ENCODE data around the gene RBBP5.

The RBBP5 gene

GRCh38 chr1:205073511-205073910, 48.3 kb downstream of the RBBP5 start:
- no peak overlapping the region for H3K27ac ChIP-seq (ENCODE audit: low read depth, low read length)
- no peaks in the 10 kb centered on the region for H3K9me3 ChIP-seq (ENCODE audit: control insufficient read depth, insufficient read depth, low read length)
- H3K4me3 ChIP-seq (ENCODE audit: low read depth, low read length) = no peak overlapping the region
- no peaks in the 10 kb centered on the region for H3K27me3 ChIP-seq (ENCODE audit: control insufficient read depth, insufficient read depth, low read length)
- no peaks in the 10 kb centered on the region for H3K36me3 ChIP-seq (ENCODE audit: control insufficient read depth, insufficient read depth, low read length)
- no peak overlapping the region for H3K9ac ChIP-seq (ENCODE audit: low read depth, low read length)
- no peaks in the 10 kb centered on the region for H3K4me1 ChIP-seq (ENCODE audit: control insufficient read depth, insufficient read depth, low read length)

GRCh38 chr1:205072881-205073280, 48.9 kb downstream of the RBBP5 start:
- no peak overlapping the region for H3K27ac ChIP-seq (ENCODE audit: low read depth, low read length)
- no peaks in the 10 kb centered on the region for H3K36me3 ChIP-seq (ENCODE audit: control insufficient read depth, insufficient read depth, low read length)
- no peak overlapping the region for H3K9ac ChIP-seq (ENCODE audit: low read depth, low read length)
- no peaks in the 10 kb centered on the region for H3K4me1 ChIP-seq (ENCODE audit: control insufficient read depth, insufficient read depth, low read length)
- no peak overlapping the region for H3K4me3 ChIP-seq (ENCODE audit: low read depth, low read length)
- no peaks in the 10 kb centered on the region for H3K9me3 ChIP-seq (ENCODE audit: control insufficient read depth, insufficient read depth, low read length)
- no peaks in the 10 kb centered on the region for H3K27me3 ChIP-seq (ENCODE audit: control insufficient read depth, insufficient read depth, low read length)

GRCh38 chr1:205072286-205072685, 49.5 kb downstream of the RBBP5 start:
- no peaks in the 10 kb centered on the region for H3K36me3 ChIP-seq (ENCODE audit: control insufficient read depth, insufficient read depth, low read length)
- H3K4me3 ChIP-seq (ENCODE audit: low read depth, low read length) = no peak overlapping the region
- H3K9me3 ChIP-seq (ENCODE audit: control insufficient read depth, insufficient read depth, low read length) = no peaks in the 10 kb centered on the region
- H3K27ac ChIP-seq (ENCODE audit: low read depth, low read length) = no peak overlapping the region
- H3K4me1 ChIP-seq (ENCODE audit: control insufficient read depth, insufficient read depth, low read length) = no peaks in the 10 kb centered on the region
- no peaks in the 10 kb centered on the region for H3K27me3 ChIP-seq (ENCODE audit: control insufficient read depth, insufficient read depth, low read length)
- H3K9ac ChIP-seq (ENCODE audit: low read depth, low read length) = no peak overlapping the region

GRCh38 chr1:205071801-205072200, 50.0 kb downstream of the RBBP5 start:
- Histone ChIP-seq H3K27ac (ENCODE audit: low read depth, low read length) (no peak overlapping the region), H3K9me3 (ENCODE audit: control insufficient read depth, insufficient read depth, low read length) (no peaks in the 10 kb centered on the region), H3K36me3 (ENCODE audit: control insufficient read depth, insufficient read depth, low read length) (no peaks in the 10 kb centered on the region), H3K27me3 (ENCODE audit: control insufficient read depth, insufficient read depth, low read length) (no peaks in the 10 kb centered on the region), H3K4me3 (ENCODE audit: low read depth, low read length) (no peak overlapping the region), H3K9ac (ENCODE audit: low read depth, low read length) (no peak overlapping the region), H3K4me1 (ENCODE audit: control insufficient read depth, insufficient read depth, low read length) (no peaks in the 10 kb centered on the region)

- Histone ChIP-seq H3K4me3 (ENCODE audit: low read depth, low read length) (no peak overlapping the region), H3K9me3 (ENCODE audit: control insufficient read depth, insufficient read depth, low read length) (no peaks in the 10 kb centered on the region), H3K27ac (ENCODE audit: low read depth, low read length) (no peak overlapping the region), H3K9ac (ENCODE audit: low read depth, low read length) (no peak overlapping the region), H3K36me3 (ENCODE audit: control insufficient read depth, insufficient read depth, low read length) (no peaks in the 10 kb centered on the region), H3K4me1 (ENCODE audit: control insufficient read depth, insufficient read depth, low read length) (no peaks in the 10 kb centered on the region), H3K27me3 (ENCODE audit: control insufficient read depth, insufficient read depth, low read length) (no peaks in the 10 kb centered on the region)
Measured at GRCh38 chr1:205071028-205071409, 50.8 kb downstream of the RBBP5 start.

GRCh38 chr1:205069371-205070125, 52.2 kb downstream of the RBBP5 start:
- no peak overlapping the region for H3K9ac ChIP-seq (ENCODE audit: low read depth, low read length)

GRCh38 chr1:205068457-205069040, 53.2 kb downstream of the RBBP5 start:
- H3K4me3 ChIP-seq (ENCODE audit: low read depth, low read length) = no peak overlapping the region
- no peak overlapping the region for H3K9ac ChIP-seq (ENCODE audit: low read depth, low read length)
- H3K36me3 ChIP-seq (ENCODE audit: control insufficient read depth, insufficient read depth, low read length) = no peaks in the 10 kb centered on the region
- no peaks in the 10 kb centered on the region for H3K9me3 ChIP-seq (ENCODE audit: control insufficient read depth, insufficient read depth, low read length)
- no peaks in the 10 kb centered on the region for H3K4me1 ChIP-seq (ENCODE audit: control insufficient read depth, insufficient read depth, low read length)
- H3K27ac ChIP-seq (ENCODE audit: low read depth, low read length) = no peak overlapping the region
- H3K27me3 ChIP-seq (ENCODE audit: control insufficient read depth, insufficient read depth, low read length) = no peaks in the 10 kb centered on the region

More at GRCh38 chr1:205069371-205070125, 52.2 kb downstream of the RBBP5 start:
- Histone ChIP-seq H3K4me1 (ENCODE audit: control insufficient read depth, insufficient read depth, low read length) (no peaks in the 10 kb centered on the region), H3K36me3 (ENCODE audit: control insufficient read depth, insufficient read depth, low read length) (no peaks in the 10 kb centered on the region), H3K27ac (ENCODE audit: low read depth, low read length) (no peak overlapping the region), H3K4me3 (ENCODE audit: low read depth, low read length) (no peak overlapping the region), H3K27me3 (ENCODE audit: control insufficient read depth, insufficient read depth, low read length) (no peaks in the 10 kb centered on the region), H3K9me3 (ENCODE audit: control insufficient read depth, insufficient read depth, low read length) (no peaks in the 10 kb centered on the region)

- H3K9me3 ChIP-seq (ENCODE audit: control insufficient read depth, insufficient read depth, low read length) = no peaks in the 10 kb centered on the region
- H3K9ac ChIP-seq (ENCODE audit: low read depth, low read length) = no peak overlapping the region
- no peaks in the 10 kb centered on the region for H3K27me3 ChIP-seq (ENCODE audit: control insufficient read depth, insufficient read depth, low read length)
- no peak overlapping the region for H3K4me3 ChIP-seq (ENCODE audit: low read depth, low read length)
- H3K27ac ChIP-seq (ENCODE audit: low read depth, low read length) = no peak overlapping the region
- H3K36me3 ChIP-seq (ENCODE audit: control insufficient read depth, insufficient read depth, low read length) = no peaks in the 10 kb centered on the region
- no peaks in the 10 kb centered on the region for H3K4me1 ChIP-seq (ENCODE audit: control insufficient read depth, insufficient read depth, low read length)
Measured at GRCh38 chr1:205068001-205068400, 53.8 kb downstream of the RBBP5 start.

- H3K27me3 ChIP-seq (ENCODE audit: control insufficient read depth, insufficient read depth, low read length) = no peaks in the 10 kb centered on the region
- no peaks in the 10 kb centered on the region for H3K36me3 ChIP-seq (ENCODE audit: control insufficient read depth, insufficient read depth, low read length)
- H3K9me3 ChIP-seq (ENCODE audit: control insufficient read depth, insufficient read depth, low read length) = no peaks in the 10 kb centered on the region
- H3K4me3 ChIP-seq (ENCODE audit: low read depth, low read length) = no peak overlapping the region
- H3K4me1 ChIP-seq (ENCODE audit: control insufficient read depth, insufficient read depth, low read length) = no peaks in the 10 kb centered on the region
- no peak overlapping the region for H3K9ac ChIP-seq (ENCODE audit: low read depth, low read length)
- H3K27ac ChIP-seq (ENCODE audit: low read depth, low read length) = no peak overlapping the region
Measured at GRCh38 chr1:205067031-205067430, 54.7 kb downstream of the RBBP5 start.

GRCh38 chr1:205066141-205066818, 55.5 kb downstream of the RBBP5 start:
- no peak overlapping the region for H3K9ac ChIP-seq (ENCODE audit: low read depth, low read length)
- no peak overlapping the region for H3K27ac ChIP-seq (ENCODE audit: low read depth, low read length)
- H3K36me3 ChIP-seq (ENCODE audit: control insufficient read depth, insufficient read depth, low read length) = no peaks in the 10 kb centered on the region
- H3K4me1 ChIP-seq (ENCODE audit: control insufficient read depth, insufficient read depth, low read length) = peaks cover 3% of the 10 kb centered on the region; the same call in 1 of the 2 replicates
- no peaks in the 10 kb centered on the region for H3K27me3 ChIP-seq (ENCODE audit: control insufficient read depth, insufficient read depth, low read length)
- no peaks in the 10 kb centered on the region for H3K9me3 ChIP-seq (ENCODE audit: control insufficient read depth, insufficient read depth, low read length)
- no peak overlapping the region for H3K4me3 ChIP-seq (ENCODE audit: low read depth, low read length)

GRCh38 chr1:205065666-205066065, 56.1 kb downstream of the RBBP5 start:
- Histone ChIP-seq H3K9me3 (ENCODE audit: control insufficient read depth, insufficient read depth, low read length) (no peaks in the 10 kb centered on the region), H3K27me3 (ENCODE audit: control insufficient read depth, insufficient read depth, low read length) (no peaks in the 10 kb centered on the region), H3K4me3 (ENCODE audit: low read depth, low read length) (no peak overlapping the region), H3K4me1 (ENCODE audit: control insufficient read depth, insufficient read depth, low read length) (peaks cover 3% of the 10 kb centered on the region; the same call in 1 of the 2 replicates), H3K27ac (ENCODE audit: low read depth, low read length) (no peak overlapping the region), H3K9ac (ENCODE audit: low read depth, low read length) (no peak overlapping the region), H3K36me3 (ENCODE audit: control insufficient read depth, insufficient read depth, low read length) (no peaks in the 10 kb centered on the region)

Data from HUES48 (cell line).